GM19468 (cell line): ENCODE results near the gene SMPDL3B.

ENCODE experiments used
- ATAC-seq: cut with Tn5 transposase; IDR thresholded peaks from one replicate; pipeline ENCODE4 v1.9.1; 2021; ENCODE audit warnings: mild to moderate bottlenecking, moderate library complexity, moderate number of reproducible peaks; ENCODE audit not compliant: unreplicated experiment; ENCODE audit errors: extremely low read depth

Gene SMPDL3B

DNA sequence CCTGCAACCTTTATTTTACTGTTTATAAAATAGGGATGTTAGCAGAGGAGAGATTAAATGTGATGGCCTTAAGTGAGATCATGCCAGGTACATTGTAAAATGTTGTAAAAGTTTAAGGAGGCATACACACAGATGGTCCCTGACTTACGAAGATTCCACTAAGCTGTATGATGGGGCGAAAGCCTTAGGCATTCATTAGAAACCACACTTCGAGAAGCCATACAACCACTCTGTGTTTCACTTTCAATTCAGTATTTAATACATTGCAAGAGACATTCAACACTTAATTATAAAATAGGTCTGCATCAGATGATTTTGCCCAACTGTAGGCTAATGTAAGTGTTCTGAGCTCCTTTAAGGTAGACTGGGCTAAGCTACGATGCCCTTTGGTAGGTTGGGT lies 3.7 kb downstream of the SMPDL3B start:
- ATAC-seq, result no peak

DNA sequence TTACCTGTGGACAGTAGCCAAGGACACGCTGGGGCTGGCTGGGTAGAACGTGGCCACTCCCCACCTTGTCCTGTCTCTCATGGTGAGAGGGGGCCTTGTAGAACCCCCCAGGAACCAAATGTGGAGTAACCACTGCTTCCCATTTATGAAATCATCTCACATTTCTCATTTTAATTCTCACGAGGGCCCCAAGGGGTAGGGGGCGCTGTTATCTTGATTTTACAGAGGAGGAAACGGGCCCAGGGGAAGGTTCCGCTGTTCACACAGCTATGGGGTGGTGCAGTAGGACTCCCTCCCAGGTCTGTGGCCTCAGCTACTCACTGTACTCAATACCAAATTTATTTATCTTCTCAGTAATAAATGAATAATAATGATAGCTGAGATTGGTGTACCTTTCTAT lies 5.5 kb downstream of the SMPDL3B start:
- no peak for ATAC-seq

DNA sequence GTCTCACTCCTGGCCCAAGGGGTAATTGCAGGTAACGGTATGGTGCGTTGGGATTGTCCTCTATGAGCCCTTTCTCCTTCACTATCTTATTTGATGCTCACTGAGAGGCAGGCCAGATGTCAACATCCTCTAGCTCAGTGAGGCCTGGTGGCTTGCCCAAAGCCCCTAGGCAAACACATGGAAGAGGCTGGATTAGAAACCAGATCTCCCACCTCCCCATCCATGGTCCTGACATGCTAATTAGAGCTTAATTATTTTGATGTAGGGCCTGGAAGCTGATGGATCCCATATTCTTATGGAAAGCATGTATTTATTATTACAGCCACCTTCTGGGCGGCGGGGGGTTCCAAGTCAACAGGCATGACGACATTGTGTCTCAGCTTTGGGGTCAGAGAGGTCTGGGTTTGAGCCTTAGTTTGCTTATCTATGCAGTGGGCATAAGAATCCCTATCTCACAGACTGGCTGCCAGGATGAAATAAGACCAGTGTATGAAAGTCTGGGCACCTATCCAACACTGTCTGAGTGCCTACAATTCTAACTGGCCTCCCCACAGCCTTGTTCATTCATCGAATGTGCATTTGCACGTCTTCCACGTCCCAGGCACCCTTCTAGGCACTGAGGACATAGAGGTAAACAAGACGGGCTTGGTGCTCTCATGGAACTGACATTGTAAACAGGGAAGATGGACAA lies 6.2 kb downstream of the SMPDL3B start:
- no peak for ATAC-seq

DNA sequence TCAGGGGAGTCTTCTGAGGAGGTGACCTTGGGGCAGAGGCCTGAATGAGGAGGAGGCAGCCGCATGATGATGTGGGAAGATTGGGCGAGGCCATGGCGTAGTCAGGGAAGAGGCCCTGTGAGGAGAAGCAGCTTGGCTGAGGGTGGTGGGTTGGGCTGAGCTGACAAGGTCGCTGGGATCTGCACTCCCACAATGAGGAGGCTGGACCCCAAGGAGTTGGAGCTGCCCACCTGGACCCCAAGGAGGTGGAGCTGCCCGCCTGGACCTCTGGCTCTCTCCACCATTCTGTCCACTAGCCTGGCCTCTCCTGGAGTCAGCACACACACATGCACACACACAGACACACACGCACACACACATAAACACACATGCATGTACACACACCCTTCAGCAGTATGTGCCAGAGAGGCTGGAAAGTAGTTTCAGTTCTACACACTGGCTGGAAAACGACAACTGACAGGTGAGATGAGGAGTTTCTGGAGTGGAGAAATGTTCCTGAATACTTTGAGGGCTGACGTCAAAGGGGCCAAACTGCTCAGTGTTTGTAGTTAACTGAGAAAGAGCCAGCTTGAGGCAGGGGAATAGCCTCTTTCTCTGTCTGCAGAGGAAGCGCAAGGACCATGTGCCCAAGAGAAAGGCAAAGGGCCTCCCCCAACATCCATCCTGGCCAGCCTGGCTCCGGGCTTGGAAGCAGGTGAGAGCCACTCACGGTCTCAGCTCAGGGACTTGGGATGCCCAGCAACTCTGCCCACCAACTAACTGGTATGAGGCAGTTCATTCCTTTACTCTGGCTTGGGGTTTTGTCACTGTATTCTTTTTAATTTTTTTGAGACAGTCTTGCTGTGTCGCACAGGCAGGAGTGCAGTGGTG lies 7.1 kb downstream of the SMPDL3B start:
- ATAC-seq, result no peak

- ATAC-seq, result no peak
Observed at GRCh38 chr1:27945020-27945419, 10.2 kb downstream of the SMPDL3B start.

- no peak for ATAC-seq
Observed at GRCh38 chr1:27949027-27949426, 14.2 kb downstream of the SMPDL3B start.

GRCh38 chr1:27951396-27951795 lies 16.6 kb downstream of the SMPDL3B start:
- ATAC-seq, result no peak

DNA sequence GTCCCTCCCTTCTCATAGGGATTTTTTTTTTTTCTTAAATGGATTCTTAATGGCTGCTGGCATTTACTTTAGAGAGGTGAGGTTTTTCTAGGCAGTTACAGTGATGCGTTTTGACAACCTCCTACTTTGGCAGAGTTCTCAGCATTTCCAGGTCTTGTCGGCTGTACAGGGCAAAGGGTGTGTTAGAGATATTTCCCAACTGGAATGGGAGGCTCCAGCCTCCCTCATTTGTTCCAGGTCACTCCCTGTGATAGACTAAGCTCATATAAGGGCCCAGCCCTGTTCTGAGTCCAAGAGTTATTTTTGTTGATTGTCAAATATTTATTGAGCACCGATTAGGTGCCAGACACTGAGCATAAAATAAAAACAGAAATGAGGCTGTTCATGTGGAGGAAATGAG lies 17.3 kb downstream of the SMPDL3B start:
- no peak for ATAC-seq

DNA sequence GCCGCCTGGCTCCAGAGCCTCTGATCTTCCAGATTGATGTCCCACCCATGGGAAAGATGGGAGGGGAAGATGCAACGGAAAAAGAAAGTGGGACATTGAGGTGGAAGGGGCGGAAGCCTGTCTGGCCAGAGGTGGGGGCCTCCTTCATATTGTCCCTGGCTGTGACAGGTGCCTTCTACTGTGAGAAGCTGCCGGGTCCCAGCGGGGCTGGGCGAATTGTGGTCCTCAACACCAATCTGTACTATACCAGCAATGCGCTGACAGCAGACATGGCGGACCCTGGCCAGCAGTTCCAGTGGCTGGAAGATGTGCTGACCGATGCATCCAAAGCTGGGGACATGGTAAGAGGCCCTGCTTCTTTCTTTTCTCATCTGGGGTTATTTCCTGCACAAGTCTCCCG lies 19.4 kb downstream of the SMPDL3B start:
- no peak for ATAC-seq

GRCh38 chr1:27955076-27955475 lies 20.3 kb downstream of the SMPDL3B start:
- no peak for ATAC-seq

- no peak for ATAC-seq
Observed at GRCh38 chr1:27956761-27957160, 22.0 kb downstream of the SMPDL3B start.

- no peak for ATAC-seq
Observed at GRCh38 chr1:27957655-27958054, 22.9 kb downstream of the SMPDL3B start.

GRCh38 chr1:27958513-27958912 lies 23.7 kb downstream of the SMPDL3B start:
- no peak for ATAC-seq

- peak; percentile 51 for ATAC-seq
Observed at GRCh38 chr1:27959792-27960603, 25.2 kb downstream of the SMPDL3B start, which contains the start of gene XKR8. Gene XKR8 (plus strand): TSS chr1:27959973. CDS start chr1:27960070, 97 bp downstream.

DNA sequence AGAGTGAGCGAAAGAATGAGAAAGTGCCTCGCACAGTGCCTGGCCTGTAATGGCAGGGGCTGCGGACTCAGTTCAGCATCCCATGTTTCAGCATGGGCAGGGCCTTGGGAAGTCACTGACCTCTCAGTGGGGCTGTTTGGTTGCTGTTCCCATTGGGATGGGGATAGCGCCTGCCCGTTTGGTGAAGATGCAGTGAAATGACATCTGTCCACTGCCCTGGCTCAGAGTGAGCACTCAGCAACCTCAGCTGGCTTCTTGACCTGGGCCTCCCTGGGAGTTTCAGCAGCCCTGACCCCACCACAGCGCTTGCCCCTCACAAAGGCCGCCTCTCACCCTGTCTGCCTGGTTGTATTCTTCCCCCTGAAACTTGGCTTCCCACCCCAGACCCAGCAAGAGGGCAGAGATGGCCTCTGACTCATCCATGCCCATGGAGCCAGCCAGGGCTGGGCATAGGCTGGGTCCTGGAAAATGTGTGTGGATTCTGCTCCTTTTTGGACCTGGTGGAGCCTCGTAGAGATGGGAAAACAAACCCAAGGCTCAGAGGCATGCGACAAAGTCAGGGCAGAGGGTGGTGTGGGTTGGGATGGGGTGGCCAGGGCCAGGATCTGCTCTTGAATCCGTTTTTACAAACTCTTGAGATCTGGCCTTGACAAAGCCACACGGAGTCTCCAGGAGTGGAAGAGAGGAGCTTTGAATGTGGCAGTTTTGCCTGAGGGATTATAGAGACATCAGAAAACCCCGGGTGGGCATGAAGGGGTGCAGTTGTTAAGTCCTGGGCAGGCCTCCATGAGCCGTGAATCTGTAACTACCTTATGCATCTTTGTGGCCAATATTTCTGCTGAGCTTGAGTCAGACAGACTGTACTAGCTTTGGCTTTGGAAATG lies 26.2 kb downstream of the SMPDL3B start:
- ATAC-seq, result no peak

GRCh38 chr1:27961646-27962221 lies 26.9 kb downstream of the SMPDL3B start:
- ATAC-seq, result no peak

- ATAC-seq, result no peak
Observed at GRCh38 chr1:27963393-27963792, 28.6 kb downstream of the SMPDL3B start.

- ATAC-seq, result no peak
Observed at GRCh38 chr1:27966402-27967105, 31.8 kb downstream of the SMPDL3B start.
